Right atrium auricular region (tissue), 2 donors: ENCODE data around the gene MAP2K5. TPM values are rescaled to one million over a fixed set of nuclear protein-coding genes. Genes with fewer than 3 reads are reported as not detected.

ENCODE experiments used
- DNase-seq: peaks from one replicate; pipeline ENCODE4 v3.0.0-alpha.2; 2019; ENCODE audit warnings: low spot score
- H3K27ac ChIP-seq, 2 donors: fragments of 200-600 bp; sonication (generic); 1 replicate in 1 of 2; 2 replicates in 1 of 2; pipeline ENCODE4 v1.5.1; 2016 to 2019
- H3K27me3 ChIP-seq, 2 donors: fragments of 200-600 bp; sonication (generic); one replicate each; pipeline versions ENCODE4 v1.5.1 to v1.6.0; 2017 to 2019
- H3K36me3 ChIP-seq: fragments of 200-600 bp; sonication (generic); one replicate; pipeline ENCODE4 v1.5.1; 2016
- H3K4me1 ChIP-seq, 2 donors: fragments of 200-600 bp; sonication (generic); one replicate each; pipeline versions ENCODE4 v1.5.1 to v1.6.0; 2017 to 2019
- H3K4me3 ChIP-seq, 2 donors: fragments of 200-600 bp; sonication (generic); 1 replicate in 1 of 2; 2 replicates in 1 of 2; pipeline ENCODE4 v1.5.1; 2017 to 2019; ENCODE audit warnings: mild to moderate bottlenecking in 1 of 2, moderate library complexity in 1 of 2
- H3K9me3 ChIP-seq, 2 donors: fragments of 200-600 bp; sonication (generic); one replicate each; pipeline ENCODE4 v1.5.1; 2019
- total RNA-seq, 2 donors: library from RNA; depleted of rRNA; stranded (reverse); fragments of >200 nt; gene quantifications; one replicate each; pipeline ENCODE4 v1.1.0, GENCODE V29; 2016
- TF ChIP-seq, protein P1 (sequence below), 2 donors: fragments of 200-600 bp; sonication (generic); IDR thresholded peaks; one replicate each; pipeline ENCODE4 v1.5.1; 2019; ENCODE audit warnings: antibody characterized with exemption in 2 of 2

MAP2K5 gene
- total RNA-seq, 2 donors from 2014 or later, result 5.8 to 6.7 TPM

DNA sequence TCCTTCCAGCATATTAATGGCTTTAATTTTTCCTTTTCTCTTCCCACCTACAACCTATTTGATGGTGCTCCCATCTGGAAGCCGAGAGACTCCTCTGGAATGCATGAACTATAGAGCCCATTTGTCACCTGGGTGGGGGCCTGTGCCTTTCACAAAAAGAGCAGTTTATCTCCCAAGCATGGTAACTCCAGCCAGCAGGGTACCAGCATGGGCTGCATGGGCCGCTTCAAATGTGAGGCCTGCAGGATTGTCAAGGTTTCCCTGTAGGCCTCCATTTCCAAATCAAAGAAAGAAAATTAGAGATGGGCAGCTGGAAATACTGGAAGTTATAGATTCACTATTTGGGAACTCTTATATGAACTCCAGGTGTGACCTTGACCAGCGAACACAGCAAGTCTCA, 232.1 kb downstream of the MAP2K5 start:
- Histone ChIP-seq H3K27me3 (no peaks in the 10 kb centered on the region), H3K4me1 (no peaks in the 10 kb centered on the region)
- TF ChIP-seq, protein P1, sequence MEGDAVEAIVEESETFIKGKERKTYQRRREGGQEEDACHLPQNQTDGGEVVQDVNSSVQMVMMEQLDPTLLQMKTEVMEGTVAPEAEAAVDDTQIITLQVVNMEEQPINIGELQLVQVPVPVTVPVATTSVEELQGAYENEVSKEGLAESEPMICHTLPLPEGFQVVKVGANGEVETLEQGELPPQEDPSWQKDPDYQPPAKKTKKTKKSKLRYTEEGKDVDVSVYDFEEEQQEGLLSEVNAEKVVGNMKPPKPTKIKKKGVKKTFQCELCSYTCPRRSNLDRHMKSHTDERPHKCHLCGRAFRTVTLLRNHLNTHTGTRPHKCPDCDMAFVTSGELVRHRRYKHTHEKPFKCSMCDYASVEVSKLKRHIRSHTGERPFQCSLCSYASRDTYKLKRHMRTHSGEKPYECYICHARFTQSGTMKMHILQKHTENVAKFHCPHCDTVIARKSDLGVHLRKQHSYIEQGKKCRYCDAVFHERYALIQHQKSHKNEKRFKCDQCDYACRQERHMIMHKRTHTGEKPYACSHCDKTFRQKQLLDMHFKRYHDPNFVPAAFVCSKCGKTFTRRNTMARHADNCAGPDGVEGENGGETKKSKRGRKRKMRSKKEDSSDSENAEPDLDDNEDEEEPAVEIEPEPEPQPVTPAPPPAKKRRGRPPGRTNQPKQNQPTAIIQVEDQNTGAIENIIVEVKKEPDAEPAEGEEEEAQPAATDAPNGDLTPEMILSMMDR (IDR thresholded peaks at IDR 0.05), result no peak

GRCh38 chr15:67775250-67775649, 232.7 kb downstream of the MAP2K5 start:
- Histone ChIP-seq H3K27ac (no peak overlapping the region), H3K4me3 (no peak overlapping the region), H3K9me3 (no peaks in the 10 kb centered on the region), H3K36me3 (no peaks in the 10 kb centered on the region), H3K27me3 (no peaks in the 10 kb centered on the region), H3K4me1 (no peaks in the 10 kb centered on the region)
- TF ChIP-seq, protein P1 (IDR thresholded peaks at IDR 0.05), result no peak
- DNase-seq, result no peak

More for the DNA sequence above, 232.1 kb downstream of the MAP2K5 start:
- DNase-seq, result no peak
- Histone ChIP-seq H3K4me3 (no peak overlapping the region), H3K27ac (no peak overlapping the region), H3K9me3 (no peaks in the 10 kb centered on the region), H3K36me3 (no peaks in the 10 kb centered on the region)

GRCh38 chr15:67775998-67776397, 233.5 kb downstream of the MAP2K5 start:
- TF ChIP-seq, protein P1 (IDR thresholded peaks at IDR 0.05), result no peak
- no peaks in the 10 kb centered on the region for H3K9me3 ChIP-seq
- H3K36me3 ChIP-seq, result no peaks in the 10 kb centered on the region
- no peak overlapping the region for H3K4me3 ChIP-seq
- no peak overlapping the region for H3K27ac ChIP-seq
- DNase-seq, result no peak
- no peaks in the 10 kb centered on the region for H3K4me1 ChIP-seq
- no peaks in the 10 kb centered on the region for H3K27me3 ChIP-seq

GRCh38 chr15:67776600-67776999, 234.1 kb downstream of the MAP2K5 start:
- TF ChIP-seq, protein P1 (IDR thresholded peaks at IDR 0.05), result no peak
- Histone ChIP-seq H3K4me3 (no peak overlapping the region), H3K9me3 (no peaks in the 10 kb centered on the region), H3K27me3 (no peaks in the 10 kb centered on the region), H3K4me1 (no peaks in the 10 kb centered on the region), H3K27ac (no peak overlapping the region), H3K36me3 (no peaks in the 10 kb centered on the region)
- DNase-seq, result no peak

- Histone ChIP-seq H3K36me3 (no peaks in the 10 kb centered on the region), H3K4me1 (no peaks in the 10 kb centered on the region), H3K9me3 (no peaks in the 10 kb centered on the region), H3K27me3 (no peaks in the 10 kb centered on the region), H3K27ac (no peak overlapping the region), H3K4me3 (no peak overlapping the region)
- TF ChIP-seq, protein P1 (IDR thresholded peaks at IDR 0.05), result no peak
- DNase-seq, result no peak
These were observed 234.6 kb downstream of the MAP2K5 start for GRCh38 chr15:67777071-67777470.

DNA sequence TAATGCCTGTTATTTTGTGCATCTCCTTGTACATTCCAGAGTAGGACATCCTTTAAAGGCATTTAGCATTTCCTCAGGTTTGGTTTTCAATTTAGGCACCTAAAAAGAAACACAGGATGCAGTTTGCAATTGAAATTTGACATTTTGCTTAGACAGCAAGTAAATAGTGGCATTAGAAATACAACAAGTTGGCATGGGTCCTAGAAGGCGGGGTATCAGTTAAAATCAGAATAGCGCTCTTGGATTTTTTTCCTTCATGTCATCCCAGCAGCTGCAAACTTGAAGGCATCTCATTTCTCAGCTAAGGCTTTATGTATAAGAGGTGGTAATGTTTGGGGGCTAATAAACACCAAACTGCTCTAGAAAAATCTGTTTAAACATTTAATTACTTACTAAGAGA, 235.3 kb downstream of the MAP2K5 start:
- Histone ChIP-seq H3K27ac (no peak overlapping the region), H3K9me3 (no peaks in the 10 kb centered on the region), H3K27me3 (no peaks in the 10 kb centered on the region), H3K4me3 (no peak overlapping the region), H3K4me1 (no peaks in the 10 kb centered on the region), H3K36me3 (peaks cover under 1% of the 10 kb centered on the region)
- TF ChIP-seq, protein P1 (IDR thresholded peaks at IDR 0.05), result no peak
- no peak for DNase-seq
